Measurements from ENCODE around the gene PPAN.

Gene PPAN

DNA sequence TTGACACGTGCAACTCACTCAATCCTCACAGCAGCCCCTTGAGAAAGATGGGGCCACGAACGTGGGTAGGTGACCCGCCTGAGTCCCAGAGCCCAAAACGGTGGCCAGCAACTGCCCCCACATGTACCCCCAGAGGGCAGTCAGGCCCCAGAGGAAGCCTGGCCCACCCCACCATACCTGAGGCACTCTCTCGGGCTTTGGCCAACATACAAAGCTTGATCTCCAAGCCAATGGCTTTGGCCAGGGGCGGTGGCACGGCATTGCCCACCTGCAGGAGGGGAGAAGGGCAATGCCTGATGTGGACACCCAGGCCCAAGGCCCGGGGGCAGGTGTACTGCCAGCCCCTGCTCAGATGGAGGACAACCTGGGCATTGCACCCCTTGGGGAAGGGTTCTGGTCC lies 27.9 kb downstream of the PPAN start:
- no peak for DNase-seq (ENCODE audit: low read depth)
- TF ChIP-seq, protein P1, sequence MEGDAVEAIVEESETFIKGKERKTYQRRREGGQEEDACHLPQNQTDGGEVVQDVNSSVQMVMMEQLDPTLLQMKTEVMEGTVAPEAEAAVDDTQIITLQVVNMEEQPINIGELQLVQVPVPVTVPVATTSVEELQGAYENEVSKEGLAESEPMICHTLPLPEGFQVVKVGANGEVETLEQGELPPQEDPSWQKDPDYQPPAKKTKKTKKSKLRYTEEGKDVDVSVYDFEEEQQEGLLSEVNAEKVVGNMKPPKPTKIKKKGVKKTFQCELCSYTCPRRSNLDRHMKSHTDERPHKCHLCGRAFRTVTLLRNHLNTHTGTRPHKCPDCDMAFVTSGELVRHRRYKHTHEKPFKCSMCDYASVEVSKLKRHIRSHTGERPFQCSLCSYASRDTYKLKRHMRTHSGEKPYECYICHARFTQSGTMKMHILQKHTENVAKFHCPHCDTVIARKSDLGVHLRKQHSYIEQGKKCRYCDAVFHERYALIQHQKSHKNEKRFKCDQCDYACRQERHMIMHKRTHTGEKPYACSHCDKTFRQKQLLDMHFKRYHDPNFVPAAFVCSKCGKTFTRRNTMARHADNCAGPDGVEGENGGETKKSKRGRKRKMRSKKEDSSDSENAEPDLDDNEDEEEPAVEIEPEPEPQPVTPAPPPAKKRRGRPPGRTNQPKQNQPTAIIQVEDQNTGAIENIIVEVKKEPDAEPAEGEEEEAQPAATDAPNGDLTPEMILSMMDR (IDR thresholded peaks at IDR 0.05; ENCODE audit: low read length, missing control alignments), result no peak
- no peak overlapping the region for H3K4me3 ChIP-seq (replicated peaks; ENCODE audit: low read depth, low read length)

DNA sequence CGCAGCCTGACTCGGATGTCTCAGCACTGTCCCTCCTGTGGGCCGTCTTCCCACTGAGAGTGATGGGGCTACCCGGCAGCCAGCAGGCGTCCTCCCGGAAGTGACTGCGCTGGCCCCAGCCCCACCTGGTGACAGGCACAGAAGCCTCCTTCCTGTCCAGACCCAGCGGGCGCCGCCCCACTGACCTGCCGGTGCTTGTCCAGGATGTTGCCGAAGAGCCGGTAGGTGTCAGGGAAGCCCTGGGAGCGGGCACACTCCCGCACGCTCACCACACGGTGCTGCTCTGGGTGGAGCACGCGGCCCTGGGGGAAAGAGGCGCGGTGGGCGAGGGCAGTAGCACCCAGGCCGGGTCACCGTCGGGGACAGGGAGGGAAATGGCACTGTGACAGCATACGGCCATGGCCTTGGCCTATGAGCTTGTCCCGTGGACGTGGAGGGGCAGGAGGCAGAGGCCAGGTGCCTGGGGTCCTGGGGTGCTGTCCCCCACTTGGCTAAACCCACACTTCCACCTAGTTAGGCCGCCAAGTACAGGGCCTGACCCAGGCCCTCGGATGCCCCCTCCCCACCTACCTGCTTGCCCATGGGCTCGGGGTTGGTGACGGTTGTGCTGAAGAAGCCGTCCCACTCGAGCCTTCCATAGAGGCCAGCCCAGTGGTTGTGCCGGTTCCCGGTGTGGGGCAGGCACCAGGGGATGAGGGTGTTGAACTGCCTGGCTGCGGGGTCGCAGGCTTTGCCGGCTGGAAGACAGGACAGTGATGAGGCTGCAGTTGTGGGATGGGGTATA lies 29.6 kb downstream of the PPAN start:
- DNase-seq (ENCODE audit: low read depth), result no peak
- H3K4me3 ChIP-seq (replicated peaks; ENCODE audit: low read depth, low read length), result no peak overlapping the region
- TF ChIP-seq, protein P1 (IDR thresholded peaks at IDR 0.05; ENCODE audit: low read length, missing control alignments), result no peak

DNA sequence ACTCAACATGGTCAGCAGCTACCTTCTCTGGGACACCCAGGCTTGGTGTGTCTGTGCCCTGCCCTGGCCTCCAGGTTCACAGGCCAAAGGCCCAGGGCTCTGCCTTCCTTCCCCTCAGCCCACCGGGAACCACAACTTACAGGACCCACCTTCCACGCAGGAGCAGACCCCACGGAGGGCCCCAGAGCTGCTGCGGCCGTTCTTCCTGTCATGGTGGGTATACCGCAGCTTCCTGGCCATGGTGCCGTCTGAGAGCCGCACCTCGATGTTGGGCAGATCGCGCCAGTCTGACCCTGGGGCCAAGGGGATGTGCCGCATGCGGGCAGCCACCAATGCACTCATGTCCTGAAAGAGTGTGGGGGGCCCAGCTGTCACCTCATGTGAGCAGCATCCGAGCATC lies 30.8 kb downstream of the PPAN start:
- no peak overlapping the region for H3K4me3 ChIP-seq (replicated peaks; ENCODE audit: low read depth, low read length)
- TF ChIP-seq, protein P1 (IDR thresholded peaks at IDR 0.05; ENCODE audit: low read length, missing control alignments), result no peak
- no peak for DNase-seq (ENCODE audit: low read depth)

DNA sequence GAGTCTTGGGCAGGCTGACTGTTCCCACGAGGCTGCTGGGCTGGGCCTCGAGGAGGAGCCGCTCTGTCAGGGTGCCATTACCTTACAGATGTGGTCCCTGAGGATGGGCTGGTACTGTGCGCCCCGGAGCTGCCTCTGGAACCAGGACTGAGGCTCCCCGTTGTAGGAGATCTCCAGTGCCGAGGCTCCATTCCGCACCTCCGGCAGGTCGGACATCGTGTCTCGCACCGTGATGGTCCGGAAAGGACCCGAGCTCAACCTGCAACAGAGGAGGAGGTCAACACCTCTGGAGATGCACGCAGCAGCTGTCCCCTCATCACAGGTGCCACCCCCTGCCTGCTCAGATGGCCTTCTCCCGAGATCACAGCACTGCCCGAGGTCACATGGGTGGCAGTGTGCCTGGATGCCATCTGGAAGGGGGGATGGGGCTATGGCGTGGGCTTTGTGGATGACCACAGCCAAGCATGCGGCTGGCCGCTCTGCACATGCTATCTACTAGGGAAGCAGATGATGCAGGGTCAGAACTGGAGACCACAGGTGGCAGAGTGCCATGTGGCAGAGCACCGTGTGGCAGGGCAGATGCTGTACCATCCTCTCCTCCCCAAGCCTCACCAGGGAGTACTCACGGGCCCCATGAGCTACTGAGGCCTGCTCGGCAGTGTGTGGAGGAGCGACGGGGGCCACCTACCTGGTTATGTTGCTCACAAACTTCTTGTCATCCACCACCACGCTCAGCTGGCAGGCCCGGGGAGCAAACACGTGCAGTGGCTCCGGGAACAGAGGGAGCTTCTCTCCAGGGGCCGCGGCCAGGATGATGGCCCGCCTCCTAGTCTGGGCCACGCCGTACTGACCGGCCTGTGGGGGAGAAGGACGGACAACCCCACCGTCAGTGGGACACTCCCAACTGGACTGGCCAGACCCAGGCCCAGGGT lies 31.9 kb downstream of the PPAN start:
- no peak overlapping the region for H3K4me3 ChIP-seq (replicated peaks; ENCODE audit: low read depth, low read length)
- DNase-seq (ENCODE audit: low read depth), result no peak
- TF ChIP-seq, protein P1 (IDR thresholded peaks at IDR 0.05; ENCODE audit: low read length, missing control alignments), result no peak

DNA sequence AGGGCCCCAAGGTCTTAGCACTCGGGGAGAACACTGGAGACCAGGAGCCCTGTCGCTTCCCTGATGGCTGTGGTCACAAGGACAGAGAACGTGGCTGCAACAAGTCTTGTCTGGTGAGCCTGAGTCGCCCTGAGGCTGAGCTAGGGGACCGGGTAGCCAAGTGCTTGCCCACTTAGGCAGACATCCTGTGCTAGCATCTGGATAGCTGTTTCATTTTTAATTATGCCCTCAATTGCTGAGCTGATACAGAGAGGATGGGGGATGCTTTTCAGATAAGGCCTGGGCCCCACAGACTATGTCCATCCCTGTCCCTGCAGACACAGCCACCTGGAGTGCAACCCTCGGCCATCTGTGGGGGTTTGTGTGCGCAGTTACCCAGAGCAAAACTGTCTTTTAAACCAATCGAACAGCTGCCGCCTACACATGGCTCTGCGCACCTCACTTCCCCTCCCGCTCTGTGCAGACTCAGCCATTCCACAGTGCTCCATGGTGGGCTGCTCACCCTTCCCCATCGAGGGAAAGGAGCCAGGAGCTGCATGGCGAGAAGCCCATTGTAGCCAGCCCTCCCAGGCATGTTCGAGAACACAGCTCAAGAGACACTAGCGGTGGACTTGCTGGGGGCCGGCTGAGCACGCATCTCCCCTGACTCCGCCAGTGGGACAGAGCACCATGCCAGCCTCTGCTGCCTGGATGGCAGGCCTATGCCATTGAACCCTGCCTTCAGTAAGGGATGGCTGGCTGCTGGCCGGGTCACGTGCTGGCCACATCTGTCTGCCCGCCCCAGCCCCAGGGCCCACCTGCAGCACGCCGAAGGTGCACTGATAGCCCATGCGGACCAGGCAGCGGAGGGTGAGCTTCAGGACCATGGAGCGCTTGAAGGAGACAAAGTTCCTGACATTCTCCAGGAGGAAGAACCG lies 33.0 kb downstream of the PPAN start:
- H3K4me3 ChIP-seq (replicated peaks; ENCODE audit: low read depth, low read length), result no peak overlapping the region
- TF ChIP-seq, protein P1 (IDR thresholded peaks at IDR 0.05; ENCODE audit: low read length, missing control alignments), result no peak
- no peak for DNase-seq (ENCODE audit: low read depth)

DNA sequence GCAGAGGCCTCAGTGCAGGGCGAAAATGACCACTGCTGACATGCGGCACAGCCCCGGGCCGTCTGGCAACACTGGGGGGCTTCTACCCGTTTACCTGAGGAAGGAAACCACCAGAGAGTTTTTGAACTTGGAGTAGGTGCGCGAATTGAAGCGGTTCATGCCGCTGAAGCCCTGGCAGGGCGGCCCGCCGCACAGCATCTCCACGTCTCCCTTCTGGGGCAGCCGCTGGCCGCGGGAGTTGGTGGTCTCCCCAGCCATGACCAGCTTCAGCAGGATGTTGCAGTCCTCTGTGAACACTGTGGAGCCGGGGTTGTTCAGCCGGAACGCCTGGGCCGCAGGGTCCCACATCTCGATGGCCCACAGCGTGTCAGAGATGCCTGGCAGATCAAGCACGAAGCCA lies 33.8 kb downstream of the PPAN start:
- TF ChIP-seq, protein P1 (IDR thresholded peaks at IDR 0.05; ENCODE audit: low read length, missing control alignments), result no peak
- H3K4me3 ChIP-seq (replicated peaks; ENCODE audit: low read depth, low read length), result no peak overlapping the region

More for the DNA sequence above, 33.8 kb downstream of the PPAN start:
- no peak for DNase-seq (ENCODE audit: low read depth)
